HEK293 (cell line): ENCODE results near the gene GSS.

Source experiments
- CTCF ChIA-PET: fragments of 350-600 bp; formaldehyde crosslinking; extraction: SDS; loops from one replicate; lab custom pipeline; 2021; ENCODE audit warnings: antibody characterized with exemption; lab: Yijun Ruan, JAX
- POLR2A ChIA-PET: fragments of 300-600 bp; formaldehyde crosslinking; extraction: SDS; loops from one replicate; lab custom pipeline; 2020; ENCODE audit warnings: antibody characterized with exemption, inconsistent platforms; lab: Yijun Ruan, JAX
- H3K27ac ChIP-seq: fragments of 200-500 bp; sonication (Bioruptor generic); 2 replicates; pipeline ENCODE4 v1.5.1; 2014; ENCODE audit warnings: low read depth, low read length, control low read depth, inconsistent platforms; ENCODE audit errors: extremely low read depth
- H3K36me3 ChIP-seq, 2 experiments: fragments of 200-500 bp in 1 of 2; sonication (Bioruptor generic) in 1 of 2; 1 replicate in 1 of 2; 2 replicates in 1 of 2; pipeline ENCODE4 v1.5.1; 2014 to 2017; ENCODE audit warnings: inconsistent platforms in 2 of 2, low read length in 2 of 2; ENCODE audit not compliant: control insufficient read depth in 2 of 2, insufficient read depth in 1 of 2
- H3K4me1 ChIP-seq: fragments of 200-500 bp; sonication (Bioruptor generic); 2 replicates; pipeline ENCODE4 v1.5.1; 2014; ENCODE audit warnings: mild to moderate bottlenecking, low read length, inconsistent platforms; ENCODE audit not compliant: control insufficient read depth, insufficient read depth
- H3K4me3 ChIP-seq: 2 replicates; pipeline ENCODE4 v1.5.1; 2011; ENCODE audit warnings: low read depth, mild to moderate bottlenecking, control low read depth, low read length, moderate library complexity
- H3K9me3 ChIP-seq: fragments of 200-500 bp; sonication (Bioruptor generic); 2 replicates; pipeline ENCODE4 v1.5.1; 2014; ENCODE audit warnings: low read depth, low read length, inconsistent platforms; ENCODE audit not compliant: control insufficient read depth, insufficient read depth
- CTCF ChIP-seq: fragments of 450-650 bp; formaldehyde crosslinking; IDR thresholded peaks from 2 replicates; pipeline ENCODE4 v1.5.1; 2016; ENCODE audit warnings: missing biosample characterization, missing genetic modification characterization
- EGR2 ChIP-seq: fragments of 450-650 bp; formaldehyde crosslinking; IDR thresholded peaks from 2 replicates; pipeline ENCODE4 v1.5.1; 2016; ENCODE audit warnings: low read depth, missing biosample characterization, missing genetic modification characterization
- GLIS1 ChIP-seq: fragments of 450-650 bp; formaldehyde crosslinking; IDR thresholded peaks from 2 replicates; pipeline ENCODE4 v1.5.1; 2016; ENCODE audit warnings: missing biosample characterization, missing genetic modification characterization
- KLF17 ChIP-seq: fragments of 450-650 bp; formaldehyde crosslinking; IDR thresholded peaks from 2 replicates; pipeline ENCODE4 v1.5.1; 2016; ENCODE audit warnings: missing biosample characterization, missing genetic modification characterization
- SCRT1 ChIP-seq: fragments of 450-650 bp; formaldehyde crosslinking; IDR thresholded peaks from 2 replicates; pipeline ENCODE4 v1.5.1; 2016; ENCODE audit warnings: missing biosample characterization, missing genetic modification characterization, borderline replicate concordance
- SP3 ChIP-seq: fragments of 450-650 bp; formaldehyde crosslinking; IDR thresholded peaks from 2 replicates; pipeline ENCODE4 v1.5.1; 2016; ENCODE audit warnings: missing biosample characterization, missing genetic modification characterization
- ZBTB1 ChIP-seq: fragments of 450-650 bp; formaldehyde crosslinking; IDR thresholded peaks from 2 replicates; pipeline ENCODE4 v1.5.1; 2016; ENCODE audit warnings: missing biosample characterization, missing genetic modification characterization
- ZBTB17 ChIP-seq: fragments of 450-650 bp; formaldehyde crosslinking; IDR thresholded peaks from 2 replicates; pipeline ENCODE4 v1.5.1; 2016; ENCODE audit warnings: missing biosample characterization, missing genetic modification characterization
- ZNF133 ChIP-seq: fragments of 450-650 bp; formaldehyde crosslinking; IDR thresholded peaks from 2 replicates; pipeline ENCODE4 v1.5.1; 2016; ENCODE audit warnings: missing biosample characterization, missing genetic modification characterization
- ZNF202 ChIP-seq: fragments of 450-650 bp; formaldehyde crosslinking; IDR thresholded peaks from 2 replicates; pipeline ENCODE4 v1.5.1; 2016; ENCODE audit warnings: missing biosample characterization, missing genetic modification characterization, borderline replicate concordance
- ZNF398 ChIP-seq: fragments of 450-650 bp; formaldehyde crosslinking; IDR thresholded peaks from 2 replicates; pipeline ENCODE4 v1.5.1; 2017; ENCODE audit warnings: missing biosample characterization, missing genetic modification characterization
- ZNF48 ChIP-seq: fragments of 450-650 bp; formaldehyde crosslinking; IDR thresholded peaks from 2 replicates; pipeline ENCODE4 v1.5.1; 2016; ENCODE audit warnings: missing biosample characterization, missing genetic modification characterization
- ZNF529 ChIP-seq: fragments of 450-650 bp; formaldehyde crosslinking; IDR thresholded peaks from 2 replicates; pipeline ENCODE4 v1.5.1; 2017; ENCODE audit warnings: missing genetic modification characterization, missing biosample characterization; ENCODE audit not compliant: insufficient replicate concordance
- ZNF658 ChIP-seq: fragments of 450-650 bp; formaldehyde crosslinking; IDR thresholded peaks from 2 replicates; pipeline ENCODE4; 2016; ENCODE audit warnings: missing biosample characterization, missing genetic modification characterization
- ZNF704 ChIP-seq: fragments of 450-650 bp; formaldehyde crosslinking; IDR thresholded peaks from 2 replicates; pipeline ENCODE4 v1.5.1; 2016; ENCODE audit warnings: missing biosample characterization, missing genetic modification characterization
- ZNF776 ChIP-seq: fragments of 450-650 bp; formaldehyde crosslinking; IDR thresholded peaks from 2 replicates; pipeline ENCODE4 v1.5.0; 2017; ENCODE audit warnings: missing biosample characterization, missing genetic modification characterization, borderline replicate concordance
- ZNF837 ChIP-seq: fragments of 450-650 bp; formaldehyde crosslinking; IDR thresholded peaks from 2 replicates; pipeline ENCODE4 v1.5.1; 2016; ENCODE audit warnings: missing biosample characterization, missing genetic modification characterization
- ZSCAN4 ChIP-seq: fragments of 450-650 bp; formaldehyde crosslinking; IDR thresholded peaks from 2 replicates; pipeline ENCODE4 v1.5.1; 2017; ENCODE audit warnings: missing biosample characterization, missing genetic modification characterization

GSS gene

GRCh38 chr20:35003211-35004031, 47.8 kb upstream of the GSS start:
- 0 out of 2 replicates have a peak, but pooled peaks have one; percentile 14 for TF ChIP-seq SCRT1 (tag by site-specific recombination)
- no peak for TF ChIP-seq ZNF776 (tag by site-specific recombination)
- ChIA-PET CTCF (interaction anchor here (0.6 kb wide), 1 partner anchor 436 kb away, joined by 3 read pairs; no protein-coding TSS in a partner anchor), POLR2A (no interaction called here)
- no peaks in the 10 kb centered on the region for H3K9me3 ChIP-seq
- no peak overlapping the region for H3K4me3 ChIP-seq
- no peaks in the 10 kb centered on the region for H3K4me1 ChIP-seq
- H3K36me3 ChIP-seq: peaks cover 0 to 99% of the 10 kb centered on the region in 2 experiments
- H3K27ac ChIP-seq: no peak overlapping the region

- no peaks in the 10 kb centered on the region for H3K4me1 ChIP-seq
- peaks cover 0 to 99% of the 10 kb centered on the region in 2 experiments for H3K36me3 ChIP-seq
- H3K27ac ChIP-seq: no peak overlapping the region
- TF ChIP-seq ZNF658 (tag by site-specific recombination): no peak
- no peak for TF ChIP-seq ZNF202 (tag by site-specific recombination)
- no peak for TF ChIP-seq EGR2 (tag by site-specific recombination)
- no peak for TF ChIP-seq KLF17 (tag by site-specific recombination)
- TF ChIP-seq ZNF398: no peak
- ChIA-PET POLR2A (no interaction called here), CTCF (interaction anchor here (0.6 to 1.1 kb wide), 3 partner anchors 16 to 436 kb away, joined by 3 to 5 read pairs (median 4); no protein-coding TSS in a partner anchor)
- no peak overlapping the region for H3K4me3 ChIP-seq
- no peaks in the 10 kb centered on the region for H3K9me3 ChIP-seq
These were observed 47.0 kb upstream of the GSS start for GRCh38 chr20:35002426-35003210.

- Histone ChIP-seq H3K36me3 (peaks cover 0 to 94% of the 10 kb centered on the region in 2 experiments), H3K27ac (no peak overlapping the region), H3K4me1 (no peaks in the 10 kb centered on the region), H3K9me3 (no peaks in the 10 kb centered on the region), H3K4me3 (no peak overlapping the region)
- CTCF ChIA-PET: interaction anchor here (0.6 to 1.1 kb wide), 5 partner anchors 17 to 267 kb away, joined by 3 to 5 read pairs (median 4); no protein-coding TSS in a partner anchor
- POLR2A ChIA-PET: no interaction called here
- TF ChIP-seq ZNF48 (tag by site-specific recombination) (no peak), GLIS1 (peak; percentile 23; the same call in 1 of the 2 replicates), ZSCAN4 (tag by site-specific recombination) (no peak), ZNF837 (tag by site-specific recombination) (no peak), ZNF133 (tag by site-specific recombination) (no peak), ZNF704 (tag by site-specific recombination) (no peak), ZNF529 (no peak), CTCF (tag by site-specific recombination) (0 out of 2 replicates have a peak, but pooled peaks have one; percentile 12), ZBTB17 (tag by site-specific recombination) (no peak), ZBTB1 (tag by site-specific recombination) (no peak), SP3 (no peak)
These were observed 46.2 kb upstream of the GSS start for GRCh38 chr20:35001596-35002362.
